HG03135 (cell line): ENCODE data around the gene PLXNA4.
"Not testable (repeated sequence)": the region's sequence is repeated elsewhere in the genome, so short reads cannot be mapped to it uniquely, and the experiment has no call there.

Experiments used
- ATAC-seq: cut with Tn5 transposase; IDR thresholded peaks from one replicate; pipeline ENCODE4 v1.9.1; 2021; ENCODE audit warnings: mild to moderate bottlenecking, moderate library complexity; ENCODE audit not compliant: unreplicated experiment

The PLXNA4 gene, protein sequence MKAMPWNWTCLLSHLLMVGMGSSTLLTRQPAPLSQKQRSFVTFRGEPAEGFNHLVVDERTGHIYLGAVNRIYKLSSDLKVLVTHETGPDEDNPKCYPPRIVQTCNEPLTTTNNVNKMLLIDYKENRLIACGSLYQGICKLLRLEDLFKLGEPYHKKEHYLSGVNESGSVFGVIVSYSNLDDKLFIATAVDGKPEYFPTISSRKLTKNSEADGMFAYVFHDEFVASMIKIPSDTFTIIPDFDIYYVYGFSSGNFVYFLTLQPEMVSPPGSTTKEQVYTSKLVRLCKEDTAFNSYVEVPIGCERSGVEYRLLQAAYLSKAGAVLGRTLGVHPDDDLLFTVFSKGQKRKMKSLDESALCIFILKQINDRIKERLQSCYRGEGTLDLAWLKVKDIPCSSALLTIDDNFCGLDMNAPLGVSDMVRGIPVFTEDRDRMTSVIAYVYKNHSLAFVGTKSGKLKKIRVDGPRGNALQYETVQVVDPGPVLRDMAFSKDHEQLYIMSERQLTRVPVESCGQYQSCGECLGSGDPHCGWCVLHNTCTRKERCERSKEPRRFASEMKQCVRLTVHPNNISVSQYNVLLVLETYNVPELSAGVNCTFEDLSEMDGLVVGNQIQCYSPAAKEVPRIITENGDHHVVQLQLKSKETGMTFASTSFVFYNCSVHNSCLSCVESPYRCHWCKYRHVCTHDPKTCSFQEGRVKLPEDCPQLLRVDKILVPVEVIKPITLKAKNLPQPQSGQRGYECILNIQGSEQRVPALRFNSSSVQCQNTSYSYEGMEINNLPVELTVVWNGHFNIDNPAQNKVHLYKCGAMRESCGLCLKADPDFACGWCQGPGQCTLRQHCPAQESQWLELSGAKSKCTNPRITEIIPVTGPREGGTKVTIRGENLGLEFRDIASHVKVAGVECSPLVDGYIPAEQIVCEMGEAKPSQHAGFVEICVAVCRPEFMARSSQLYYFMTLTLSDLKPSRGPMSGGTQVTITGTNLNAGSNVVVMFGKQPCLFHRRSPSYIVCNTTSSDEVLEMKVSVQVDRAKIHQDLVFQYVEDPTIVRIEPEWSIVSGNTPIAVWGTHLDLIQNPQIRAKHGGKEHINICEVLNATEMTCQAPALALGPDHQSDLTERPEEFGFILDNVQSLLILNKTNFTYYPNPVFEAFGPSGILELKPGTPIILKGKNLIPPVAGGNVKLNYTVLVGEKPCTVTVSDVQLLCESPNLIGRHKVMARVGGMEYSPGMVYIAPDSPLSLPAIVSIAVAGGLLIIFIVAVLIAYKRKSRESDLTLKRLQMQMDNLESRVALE (N-terminal part only)

DNA sequence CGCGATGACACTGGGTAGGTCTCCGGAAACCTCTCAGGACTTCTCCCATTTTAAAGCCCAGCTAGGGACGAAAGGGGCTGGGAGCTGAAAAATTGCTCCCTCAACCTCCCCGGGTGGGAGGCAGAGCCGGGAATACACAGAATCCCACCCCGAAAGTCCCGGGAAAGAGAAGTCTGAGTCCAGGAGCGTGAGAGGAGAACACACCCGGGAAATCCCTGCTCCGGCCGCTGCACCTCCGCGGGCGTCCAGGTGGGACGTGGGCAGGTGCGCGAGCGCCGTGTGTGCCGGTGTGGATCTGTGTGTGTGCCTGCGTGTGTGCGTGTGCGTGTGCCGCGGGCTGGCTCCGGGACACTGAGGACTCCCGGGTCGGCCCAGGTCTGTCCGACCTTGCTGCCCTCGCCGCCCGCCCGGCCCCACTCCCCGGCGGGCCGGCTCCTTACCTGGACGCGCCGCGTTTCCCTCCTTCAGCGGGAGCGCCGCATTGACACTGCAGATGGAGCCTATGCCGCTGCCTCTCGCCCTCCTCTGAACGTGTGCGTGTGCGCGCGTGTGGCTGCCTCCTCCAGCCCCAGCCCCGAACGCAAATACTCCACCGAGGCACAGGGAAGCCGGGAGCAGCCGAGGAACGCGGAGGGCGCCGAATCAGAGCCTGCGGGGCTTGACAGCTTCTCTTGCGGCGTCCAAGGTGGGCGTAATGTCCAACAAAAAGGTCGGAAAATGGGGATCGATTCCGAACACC is at the start of gene PLXNA4:
PLXNA4 (minus strand) TSS at position 489 of the 739 bp plus-strand sequence. CDS start 67,777 bp downstream, outside the sequence.
- no peak for ATAC-seq

GRCh38 chr7:132625651-132626050 is 49.4 kb upstream of the PLXNA4 start:
- no peak for ATAC-seq

DNA sequence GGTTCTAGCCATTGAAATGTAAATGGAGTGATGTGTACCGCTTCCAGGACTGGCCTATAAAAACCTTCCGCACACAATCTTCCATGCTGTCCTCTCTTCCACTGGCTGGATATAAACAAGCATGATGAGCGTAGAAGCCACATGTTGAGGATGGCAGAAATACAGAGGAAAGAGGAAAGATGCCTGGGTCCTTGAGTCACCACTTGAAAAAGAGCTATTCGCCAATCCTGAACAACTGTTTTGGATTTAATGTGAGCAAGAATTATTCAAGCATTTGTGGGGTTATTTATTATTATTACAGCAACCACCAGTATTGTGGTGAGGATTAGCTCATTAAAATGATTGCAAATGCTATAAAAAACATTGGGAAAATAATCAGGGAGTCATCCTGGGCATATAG is 45.8 kb upstream of the PLXNA4 start:
- no peak for ATAC-seq

- no peak for ATAC-seq
These were observed 43.7 kb upstream of the PLXNA4 start for GRCh38 chr7:132619967-132620366.

- ATAC-seq = no peak
These were observed 42.7 kb upstream of the PLXNA4 start for GRCh38 chr7:132618956-132619305.

GRCh38 chr7:132618271-132618955 is 42.1 kb upstream of the PLXNA4 start:
- ATAC-seq = no peak

DNA sequence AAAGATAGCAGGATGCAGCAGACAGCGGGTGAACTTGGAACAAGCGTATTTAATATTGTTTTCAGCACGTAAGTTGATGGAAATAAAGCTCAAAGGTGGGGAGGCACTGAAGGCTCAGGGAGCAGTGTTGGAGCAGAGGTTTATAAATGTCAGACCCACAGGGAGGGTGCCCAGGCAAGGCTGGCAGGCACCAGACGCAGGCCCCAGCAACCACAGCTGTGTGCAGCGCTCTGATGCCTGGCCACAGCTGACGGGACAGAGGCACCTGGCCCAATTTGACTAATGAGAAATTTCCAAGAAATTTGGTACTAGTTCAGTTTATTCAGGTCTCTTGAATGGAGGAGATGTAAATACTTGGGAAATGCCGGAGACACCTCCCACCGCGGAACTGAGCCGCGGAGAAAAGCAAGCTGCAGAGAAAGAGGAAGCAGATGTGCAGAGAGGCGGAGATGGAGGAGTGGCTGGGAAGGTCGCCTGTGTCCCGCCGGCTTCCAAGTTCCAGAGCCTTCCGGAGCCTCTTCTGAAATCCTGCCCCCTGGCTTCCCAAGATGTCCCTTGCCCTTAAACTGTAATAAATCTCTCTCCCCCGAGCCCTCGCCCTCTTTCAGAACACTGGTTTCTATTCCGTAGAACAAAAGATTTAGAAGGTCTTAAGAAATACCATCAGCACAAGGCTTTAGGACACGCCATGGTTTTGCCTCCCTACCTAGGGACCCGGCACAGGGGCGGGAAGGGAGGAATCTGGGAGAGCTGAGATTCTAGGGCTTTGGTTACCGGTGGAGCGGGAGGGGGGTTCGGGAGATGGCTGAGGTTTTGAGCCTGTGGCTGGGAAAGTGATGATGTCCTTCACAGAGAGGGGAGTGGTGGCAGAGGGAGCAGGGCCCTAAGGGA is 38.4 kb upstream of the PLXNA4 start:
- no peak for ATAC-seq

- ATAC-seq = no peak
These were observed 37.5 kb upstream of the PLXNA4 start for GRCh38 chr7:132613737-132614136.

DNA sequence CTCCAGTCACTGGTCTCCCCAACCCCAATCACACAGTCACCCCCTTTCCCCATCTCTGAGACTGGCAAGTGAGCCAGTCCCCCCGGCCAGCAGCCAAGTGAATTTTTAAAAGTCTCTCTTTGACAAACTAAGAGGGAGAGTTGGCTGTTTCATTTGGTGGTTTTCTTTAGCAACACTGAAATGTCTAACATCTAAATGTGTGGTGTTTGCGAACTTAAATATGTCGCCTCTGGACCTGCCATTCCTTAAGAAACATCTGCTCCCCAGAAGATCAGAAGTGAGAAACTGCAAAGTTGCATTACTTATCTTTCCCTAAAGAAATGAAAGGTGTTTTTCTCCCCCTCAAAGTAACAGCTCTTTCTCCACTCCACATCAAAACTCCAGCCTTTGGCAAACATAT is 34.7 kb upstream of the PLXNA4 start:
- no peak for ATAC-seq

DNA sequence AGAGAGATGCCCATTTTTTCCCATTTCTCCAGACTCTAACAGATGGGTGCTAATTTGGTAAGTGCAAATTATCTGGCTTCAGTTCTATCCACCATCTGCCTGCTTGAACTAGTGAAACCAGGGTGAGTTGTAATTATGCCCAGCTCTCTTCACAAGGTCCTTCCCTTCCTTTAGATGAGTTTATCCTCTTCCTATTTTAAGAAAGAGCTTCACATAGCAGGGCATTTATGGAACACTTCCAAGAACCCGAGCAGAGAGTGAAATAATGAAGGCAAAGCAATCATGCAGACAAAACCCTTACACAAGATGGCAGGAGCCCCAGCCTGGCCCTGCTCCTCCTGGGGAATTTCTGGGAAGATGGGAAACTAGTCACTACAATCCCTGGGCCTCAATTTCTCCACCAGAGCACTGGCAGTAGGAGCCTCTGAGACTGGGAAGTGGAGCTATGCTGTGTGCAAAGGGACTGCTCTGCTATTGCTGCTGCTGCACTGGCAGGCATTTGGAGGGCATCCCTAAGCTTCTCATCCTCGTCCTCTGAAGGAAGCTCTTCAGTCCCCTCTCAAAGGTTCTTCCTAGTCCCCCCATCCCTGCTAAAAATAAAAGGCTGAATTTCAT is 33.7 kb upstream of the PLXNA4 start:
- ATAC-seq = no peak

DNA sequence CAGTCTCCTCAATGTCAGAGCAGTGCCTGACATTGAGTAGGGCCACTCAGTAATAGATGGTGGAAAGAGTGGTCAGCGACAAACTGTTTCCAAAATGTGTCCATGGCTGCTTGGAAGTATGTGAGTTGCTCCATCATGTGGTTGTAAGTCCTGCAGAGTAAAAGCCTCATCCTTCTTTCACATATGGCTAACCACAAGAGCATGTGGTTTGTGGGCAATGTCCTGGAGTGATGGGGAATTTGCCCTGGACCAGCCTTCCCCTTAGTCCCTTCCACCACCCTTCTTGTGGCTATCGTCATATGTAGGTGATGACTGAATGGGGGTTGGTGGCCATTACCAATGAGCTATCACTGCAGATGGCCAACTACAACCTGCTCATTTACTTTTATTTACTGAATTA is 33.0 kb upstream of the PLXNA4 start:
- ATAC-seq = no peak

- no peak for ATAC-seq
These were observed 32.3 kb upstream of the PLXNA4 start for GRCh38 chr7:132608523-132608922.

DNA sequence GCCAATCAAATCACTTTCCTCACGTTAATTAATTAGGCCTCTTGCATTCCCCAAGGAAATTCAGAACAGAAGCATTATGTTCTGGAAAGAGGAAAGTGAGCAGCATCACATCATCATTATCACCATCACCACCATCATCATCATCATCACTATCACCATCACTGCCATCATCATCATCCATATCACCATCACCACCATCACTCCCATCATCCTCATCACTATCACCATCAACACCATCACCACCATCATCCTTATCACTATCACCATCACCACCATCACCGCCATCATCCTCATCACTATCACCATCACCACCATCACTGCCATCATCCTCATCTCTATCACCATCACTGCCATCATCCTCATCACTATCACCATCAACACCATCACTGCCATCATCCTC is 31.4 kb upstream of the PLXNA4 start:
- no peak for ATAC-seq

GRCh38 chr7:132604121-132604520 is 27.9 kb upstream of the PLXNA4 start:
- no peak for ATAC-seq

DNA sequence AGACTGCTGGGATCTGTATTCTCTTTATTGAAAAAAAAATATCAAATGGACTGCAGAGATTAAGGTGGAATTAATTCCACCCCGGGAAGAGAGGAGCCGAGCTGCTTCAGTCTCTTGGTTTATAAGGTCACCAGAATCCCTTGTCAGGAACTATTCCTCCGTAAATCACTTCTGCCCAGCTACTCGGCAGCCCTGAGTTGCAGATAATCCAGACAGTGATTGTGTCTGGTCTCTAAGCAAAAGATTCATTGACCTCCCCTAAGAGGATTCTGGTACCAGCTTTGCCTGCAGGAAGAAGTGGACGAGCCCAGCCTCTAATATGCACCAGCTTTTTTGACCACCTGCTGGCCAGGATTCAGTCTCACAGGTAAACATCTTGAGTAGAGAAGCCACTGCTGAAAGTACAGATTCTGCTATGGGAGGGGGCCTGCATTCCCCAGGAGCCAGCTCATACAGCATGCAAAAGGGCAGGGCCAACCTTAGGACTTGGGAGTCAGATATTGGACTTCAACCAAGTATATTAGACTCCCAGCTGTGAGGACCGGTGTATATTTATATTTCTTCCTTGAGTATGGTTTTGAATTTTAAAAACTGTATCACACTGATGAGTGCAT is 27.1 kb upstream of the PLXNA4 start:
- no peak for ATAC-seq

- no peak for ATAC-seq
These were observed 25.5 kb upstream of the PLXNA4 start for GRCh38 chr7:132601783-132602182.

GRCh38 chr7:132596588-132596987 is 20.3 kb upstream of the PLXNA4 start:
- no peak for ATAC-seq

- not testable (repeated sequence) for ATAC-seq
These were observed 18.5 kb upstream of the PLXNA4 start for GRCh38 chr7:132594741-132595140.
